ENCODE data around the gene AKAP6. TPM values are rescaled to one million over a fixed set of nuclear protein-coding genes. Genes with fewer than 3 reads are reported as not detected.

AKAP6 gene
- total RNA-seq, 6 experiments from 2014 or later = 1.7 to 9.6 (median 4.3) TPM

DNA sequence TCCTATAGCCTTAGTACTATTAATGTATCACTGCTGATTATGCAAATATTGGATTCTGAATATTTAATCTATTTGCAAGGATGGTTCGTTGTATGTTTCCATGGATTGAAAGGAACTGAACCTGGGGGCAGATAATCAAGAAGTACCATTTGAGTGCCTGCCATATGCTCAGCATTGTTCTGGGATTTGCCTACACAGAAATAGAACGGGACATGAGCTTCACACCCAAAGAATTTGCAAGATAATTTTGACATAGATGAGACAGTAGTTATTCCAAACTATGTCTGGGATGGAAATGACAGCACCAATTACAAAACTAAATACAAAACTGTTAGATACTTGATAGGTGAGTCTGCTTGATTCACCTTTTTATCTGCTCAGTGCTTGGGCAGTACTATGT, 476.9 kb downstream of the AKAP6 start:
- H3K27me3 ChIP-seq = no peaks in the 10 kb centered on the region
- H3K36me3 ChIP-seq = no peaks in the 10 kb centered on the region
- no peak for TF ChIP-seq POLR2A (IDR thresholded peaks at IDR 0.05)
- TF ChIP-seq, protein P1, sequence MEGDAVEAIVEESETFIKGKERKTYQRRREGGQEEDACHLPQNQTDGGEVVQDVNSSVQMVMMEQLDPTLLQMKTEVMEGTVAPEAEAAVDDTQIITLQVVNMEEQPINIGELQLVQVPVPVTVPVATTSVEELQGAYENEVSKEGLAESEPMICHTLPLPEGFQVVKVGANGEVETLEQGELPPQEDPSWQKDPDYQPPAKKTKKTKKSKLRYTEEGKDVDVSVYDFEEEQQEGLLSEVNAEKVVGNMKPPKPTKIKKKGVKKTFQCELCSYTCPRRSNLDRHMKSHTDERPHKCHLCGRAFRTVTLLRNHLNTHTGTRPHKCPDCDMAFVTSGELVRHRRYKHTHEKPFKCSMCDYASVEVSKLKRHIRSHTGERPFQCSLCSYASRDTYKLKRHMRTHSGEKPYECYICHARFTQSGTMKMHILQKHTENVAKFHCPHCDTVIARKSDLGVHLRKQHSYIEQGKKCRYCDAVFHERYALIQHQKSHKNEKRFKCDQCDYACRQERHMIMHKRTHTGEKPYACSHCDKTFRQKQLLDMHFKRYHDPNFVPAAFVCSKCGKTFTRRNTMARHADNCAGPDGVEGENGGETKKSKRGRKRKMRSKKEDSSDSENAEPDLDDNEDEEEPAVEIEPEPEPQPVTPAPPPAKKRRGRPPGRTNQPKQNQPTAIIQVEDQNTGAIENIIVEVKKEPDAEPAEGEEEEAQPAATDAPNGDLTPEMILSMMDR (IDR thresholded peaks at IDR 0.05) = no peak
- intact Hi-C loops (cut with DNase I) = no loop called here
- 83% methylated on average over 2 of the region's 2 CpGs for WGBS (ENCODE audit: insufficient coverage, low coverage, low lambda C conversion rate, missing lambda C conversion rate)
- H3K27ac ChIP-seq = no peak overlapping the region
- H3K4me1 ChIP-seq = no peaks in the 10 kb centered on the region
- DNase-seq (no peak), ATAC-seq (no peak)
- H3K4me3 ChIP-seq = no peak overlapping the region
- no peaks in the 10 kb centered on the region for H3K9me3 ChIP-seq

DNA sequence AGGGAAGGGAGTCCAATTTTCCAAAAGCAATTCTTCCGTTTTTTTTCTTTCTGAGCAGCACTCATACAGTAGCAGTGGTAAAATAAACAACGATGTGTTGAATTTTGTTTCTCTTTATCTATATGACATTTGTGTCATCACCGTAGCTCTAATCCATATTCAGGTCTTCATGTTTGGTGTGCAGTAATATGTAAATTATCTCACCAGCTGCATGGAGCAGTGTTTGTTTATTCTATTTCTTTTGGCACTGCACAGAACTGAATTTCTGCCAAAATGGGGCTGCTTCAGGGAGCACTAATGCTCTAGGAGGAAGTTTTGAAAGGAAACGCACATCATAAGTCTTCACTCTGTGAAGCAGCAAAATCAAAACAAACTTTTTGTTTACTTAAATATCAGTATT, 479.5 kb downstream of the AKAP6 start:
- H3K27me3 ChIP-seq = no peaks in the 10 kb centered on the region
- H3K9me3 ChIP-seq = no peaks in the 10 kb centered on the region
- no peak overlapping the region for H3K27ac ChIP-seq
- WGBS (ENCODE audit: insufficient coverage, low coverage, low lambda C conversion rate, missing lambda C conversion rate) = 35% methylated on average over 4 of the region's 4 CpGs
- H3K4me1 ChIP-seq = no peaks in the 10 kb centered on the region
- no peaks in the 10 kb centered on the region for H3K36me3 ChIP-seq
- intact Hi-C loops (cut with DNase I) = no loop called here
- no peak overlapping the region for H3K4me3 ChIP-seq
- peak; percentile 49 to 81 (median 69) for ATAC-seq
- TF ChIP-seq, protein P1 (IDR thresholded peaks at IDR 0.05) = no peak
- TF ChIP-seq POLR2A (IDR thresholded peaks at IDR 0.05) = no peak
- no peak for DNase-seq

- Histone ChIP-seq H3K36me3 (no peaks in the 10 kb centered on the region), H3K9me3 (no peaks in the 10 kb centered on the region), H3K4me1 (no peaks in the 10 kb centered on the region), H3K4me3 (no peak overlapping the region), H3K27me3 (no peaks in the 10 kb centered on the region), H3K27ac (peak overlapping the region in 1 of 3 donors; percentile 5)
- no peak for DNase-seq
- ATAC-seq = peak in 1 of 4 donors; percentile 39
- intact Hi-C loops (cut with DNase I) = no loop called here
- no peak for TF ChIP-seq POLR2A (IDR thresholded peaks at IDR 0.05)
- TF ChIP-seq, protein P1 (IDR thresholded peaks at IDR 0.05) = no peak
- 49% methylated on average over 2 of the region's 2 CpGs for WGBS (ENCODE audit: insufficient coverage, low coverage, low lambda C conversion rate, missing lambda C conversion rate)
These were observed 480.2 kb downstream of the AKAP6 start for GRCh38 chr14:32809255-32809654.

GRCh38 chr14:32813401-32813800, 484.3 kb downstream of the AKAP6 start:
- no peaks in the 10 kb centered on the region for H3K27me3 ChIP-seq
- no peaks in the 10 kb centered on the region for H3K4me1 ChIP-seq
- ATAC-seq (peak in 1 of 4 donors; percentile 33), DNase-seq (no peak)
- H3K36me3 ChIP-seq = no peaks in the 10 kb centered on the region
- no peak overlapping the region for H3K27ac ChIP-seq
- 58% methylated on average over 4 of the region's 4 CpGs for WGBS (ENCODE audit: insufficient coverage, low coverage, low lambda C conversion rate, missing lambda C conversion rate)
- TF ChIP-seq, protein P1 (IDR thresholded peaks at IDR 0.05) = no peak
- TF ChIP-seq POLR2A (IDR thresholded peaks at IDR 0.05) = no peak
- intact Hi-C loops (cut with DNase I) = no loop called here
- H3K4me3 ChIP-seq = no peak overlapping the region
- no peaks in the 10 kb centered on the region for H3K9me3 ChIP-seq

- DNase-seq (no peak), ATAC-seq (no peak)
- intact Hi-C loops (cut with DNase I) = no loop called here
- TF ChIP-seq, protein P1 (IDR thresholded peaks at IDR 0.05) = no peak
- no peak for TF ChIP-seq POLR2A (IDR thresholded peaks at IDR 0.05)
- WGBS (ENCODE audit: insufficient coverage, low coverage, low lambda C conversion rate, missing lambda C conversion rate) = 86% methylated on average over 1 of the region's 1 CpG
- Histone ChIP-seq H3K4me1 (no peaks in the 10 kb centered on the region), H3K4me3 (no peak overlapping the region), H3K27ac (no peak overlapping the region), H3K36me3 (no peaks in the 10 kb centered on the region), H3K27me3 (no peaks in the 10 kb centered on the region), H3K9me3 (no peaks in the 10 kb centered on the region)
These were observed 485.6 kb downstream of the AKAP6 start for GRCh38 chr14:32814721-32815120.

Measured in right lobe of liver (tissue), 6 donors.